ENCODE data around the gene MARCKS. TPM values are rescaled to one million over a fixed set of nuclear protein-coding genes. Genes with fewer than 3 reads are reported as not detected.
A peak's percentile ranks its signal among the peaks of the same experiment; 100 is the strongest.

The MARCKS gene
- total and polyA plus RNA-seq, 2 of the 13 experiments (the other 11 are each of a cell fraction or from before 2014, with no cell fraction given): 30.5 to 39.5 TPM

GRCh38 chr6:113871975-113872374 lies 14.8 kb downstream of the MARCKS start:
- FAIRE-seq: no peak
- no TSS peak for BruUV-seq (replicated peaks)
- no peak for TF ChIP-seq HINFP (CRISPR knock-in tag; IDR thresholded peaks at IDR 0.05; ENCODE audit: low read depth)
- 0 out of 2 replicates have a peak, but pooled peaks have one; percentile 20 for TF ChIP-seq NR2F6 (IDR thresholded peaks at IDR 0.05)
- TF ChIP-seq NR2F6 (CRISPR knock-in tag; IDR thresholded peaks at IDR 0.05): 0 out of 2 replicates have a peak, but pooled peaks have one; percentile 15
- TF ChIP-seq ETV5 (CRISPR knock-in tag; IDR thresholded peaks at IDR 0.05; ENCODE audit: borderline replicate concordance): peak; percentile 19; the same call in 1 of the 2 replicates
- no peak overlapping the region for H3K27ac ChIP-seq (ENCODE audit: extremely low read length, insufficient read depth, low read length)
- H3K4me2 ChIP-seq (ENCODE audit: low read depth, low read length): peak overlapping the region; percentile 86
- no peaks in the 10 kb centered on the region for H3K27me3 ChIP-seq (ENCODE audit: control insufficient read depth in 1 of 2, insufficient read depth in 2 of 2, low read length in 2 of 2)
- CTCF ChIA-PET (ENCODE audit: low intra/inter-chr PET ratio, low total read pairs): no interaction called here
- no peaks in the 10 kb centered on the region for H3K36me3 ChIP-seq (replicated peaks in 1 of 2; ENCODE audit: control insufficient read depth in 1 of 2, insufficient read depth in 2 of 2, low read length in 2 of 2)
- POLR2A ChIA-PET: interaction anchor here (1.6 to 2.1 kb wide), 2 partner anchors 13 to 992 kb away, joined by 4 to 21 read pairs; no protein-coding TSS in a partner anchor
- H3K9ac ChIP-seq (ENCODE audit: insufficient read depth, low read depth, low read length): 0 out of 2 replicates have a peak overlapping the region, but pooled peaks have one; percentile 25
- DNase-seq (ENCODE audit: low spot score): no peak
- no peak overlapping the region for H2AFZ ChIP-seq (ENCODE audit: low read length)
- H3K9me3 ChIP-seq (ENCODE audit: low read length): no peaks in the 10 kb centered on the region
- in situ Hi-C loops (cut with HindIII; ENCODE audit: extremely low pct_ligation_motif_present, low pct_unique_long_range_greater_than_20kb): no loop called here
- peaks cover 30% of the 10 kb centered on the region for H3K4me1 ChIP-seq (ENCODE audit: insufficient read depth, low read length)
- 71% methylated on average over 3 of the region's 3 CpGs for WGBS (ENCODE audit: low lambda C conversion rate)
- no peaks in the 10 kb centered on the region for H4K20me1 ChIP-seq (ENCODE audit: insufficient read depth, low read length)
- H3K79me2 ChIP-seq (ENCODE audit: insufficient read depth, low read length): peaks cover 7% of the 10 kb centered on the region
- intact Hi-C loops (cut with micrococcal nuclease; ENCODE audit: unreplicated experiment): no loop called here
- H3K4me3 ChIP-seq (replicated peaks in 1 of 3; ENCODE audit: insufficient read depth in 1 of 3, low read depth in 2 of 3, low read length in 3 of 3): peak overlapping the region; percentile 8 to 80 (median 34); a peak in 5 of 6 replicates
- ATAC-seq: no peak

GRCh38 chr6:113873043-113873667 lies 16.0 kb downstream of the MARCKS start:
- 0% methylated on average over 3 of the region's 8 CpGs for WGBS (ENCODE audit: low lambda C conversion rate)
- POLR2A ChIA-PET: interaction anchor here (0.8 to 2.1 kb wide), 8 partner anchors 12 to 993 kb away, joined by 3 to 21 read pairs (median 4); no protein-coding TSS in a partner anchor
- Histone ChIP-seq H3K27me3 (ENCODE audit: control insufficient read depth in 1 of 2, insufficient read depth in 2 of 2, low read length in 2 of 2) (no peaks in the 10 kb centered on the region), H3K4me2 (ENCODE audit: low read depth, low read length) (peak overlapping the region; percentile 86), H3K4me1 (ENCODE audit: insufficient read depth, low read length) (peaks cover 30% of the 10 kb centered on the region), H2AFZ (ENCODE audit: low read length) (peak overlapping the region; percentile 93), H3K9ac (ENCODE audit: insufficient read depth, low read depth, low read length) (peak overlapping the region; percentile 67), H3K27ac (ENCODE audit: extremely low read length, insufficient read depth, low read length) (peak overlapping the region; percentile 73), H3K9me3 (ENCODE audit: low read length) (no peaks in the 10 kb centered on the region), H3K79me2 (ENCODE audit: insufficient read depth, low read length) (peaks cover 7% of the 10 kb centered on the region), H4K20me1 (ENCODE audit: insufficient read depth, low read length) (no peaks in the 10 kb centered on the region), H3K4me3 (replicated peaks in 1 of 3; ENCODE audit: insufficient read depth in 1 of 3, low read depth in 2 of 3, low read length in 3 of 3) (peak overlapping the region; percentile 73 to 80 (median 77)), H3K36me3 (replicated peaks in 1 of 2; ENCODE audit: control insufficient read depth in 1 of 2, insufficient read depth in 2 of 2, low read length in 2 of 2) (no peaks in the 10 kb centered on the region)
- peak; percentile 88 for DNase-seq (ENCODE audit: low spot score)
- CTCF ChIA-PET (ENCODE audit: low intra/inter-chr PET ratio, low total read pairs): no interaction called here
- BruUV-seq (replicated peaks): no TSS peak
- peak; percentile 97 for ATAC-seq
- in situ Hi-C loops (cut with HindIII; ENCODE audit: extremely low pct_ligation_motif_present, low pct_unique_long_range_greater_than_20kb) (no loop called here), intact Hi-C loops (cut with micrococcal nuclease; ENCODE audit: unreplicated experiment) (loop anchor here (1.0 kb wide), 1 partner anchor 14 kb away; no protein-coding TSS in a partner anchor)
- FAIRE-seq: peak; percentile 70
- TF ChIP-seq NFRKB (IDR thresholded peaks at IDR 0.05) (no peak), RBM22 (optimal IDR thresholded peaks at IDR 0.05; ENCODE audit: low read length) (no peak), ZNF280B (CRISPR knock-in tag; IDR thresholded peaks at IDR 0.05; ENCODE audit: borderline replicate concordance) (no peak), NFIB (CRISPR knock-in tag; IDR thresholded peaks at IDR 0.05; ENCODE audit: borderline replicate concordance) (no peak), ZNF513 (CRISPR knock-in tag; conservative IDR thresholded peaks at IDR 0.05) (no peak), KMT2A (CRISPR knock-in tag; IDR thresholded peaks at IDR 0.05) (peak; percentile 57; the same call in 1 of the 2 replicates), JUNB (CRISPR knock-in tag; IDR thresholded peaks at IDR 0.05; ENCODE audit: borderline replicate concordance) (no peak)
